Heart left ventricle (tissue), 16 donors: ENCODE results near the gene MCF2L. TPM values are rescaled to one million over a fixed set of nuclear protein-coding genes. Genes with fewer than 3 reads are reported as not detected.
"Not testable (repeated sequence)": the region's sequence is repeated elsewhere in the genome, so short reads cannot be mapped to it uniquely, and the experiment has no call there.

ENCODE experiments used
- ATAC-seq, 4 donors: fragments of 200-7000 bp; cut with Tn5 transposase; one replicate each; pipeline ENCODE4 v1.9.1; 2020 to 2022; ENCODE audit warnings: moderate library complexity in 4 of 4, mild to moderate bottlenecking in 3 of 4, moderate number of reproducible peaks in 1 of 4
- DNase-seq, 5 donors: peaks; one replicate each; pipeline ENCODE4 v3.0.0-alpha.2; 2020
- H3K27ac ChIP-seq, 12 donors: fragments of 200-600 bp; sonication (generic) in 4 of 12; one replicate each; pipeline versions ENCODE4 v1.5.0 to v1.8.0; 2016 to 2022; ENCODE audit warnings: mild to moderate bottlenecking in 2 of 12
- H3K27me3 ChIP-seq, 9 donors: fragments of 200-600 bp; sonication (generic) in 2 of 9; one replicate each; pipeline versions ENCODE4 v1.5.1 to v1.8.0; 2016 to 2022; ENCODE audit warnings: mild to moderate bottlenecking in 3 of 9
- H3K36me3 ChIP-seq, 9 donors: fragments of 200-600 bp; sonication (generic) in 2 of 9; one replicate each; pipeline versions ENCODE4 v1.5.0 to v1.8.0; 2018 to 2022; ENCODE audit warnings: mild to moderate bottlenecking in 2 of 9
- H3K4me1 ChIP-seq, 12 donors: fragments of 200-600 bp; sonication (generic) in 4 of 12; one replicate each; pipeline versions ENCODE4 v1.5.0 to v1.8.0; 2016 to 2022; ENCODE audit warnings: mild to moderate bottlenecking in 3 of 12
- H3K4me3 ChIP-seq, 12 donors: fragments of 200-600 bp; sonication (generic) in 4 of 12; one replicate each; pipeline versions ENCODE4 v1.5.0 to v1.8.0; 2017 to 2022; ENCODE audit warnings: mild to moderate bottlenecking in 9 of 12, moderate library complexity in 4 of 12
- H3K9me3 ChIP-seq, 12 donors: fragments of 200-600 bp; sonication (generic) in 4 of 12; one replicate each; pipeline versions ENCODE4 v1.5.0 to v1.8.0; 2016 to 2022; ENCODE audit warnings: mild to moderate bottlenecking in 1 of 12
- POLR2A ChIP-seq, 2 donors: fragments of 450-650 bp; IDR thresholded peaks; one replicate each; pipeline ENCODE4 v1.6.1; 2017; ENCODE audit warnings: antibody characterized with exemption in 2 of 2, mild to moderate bottlenecking in 2 of 2, moderate library complexity in 2 of 2
- WGBS, 4 donors: extraction: QIAGEN DNeasy Blood & Tissue Kit in 2 of 4; methylation state at CpG; one replicate each; pipeline versions ENCODE4 v1.1.5 to v1.1.7; 2013 to 2018; 5-methylcytosine and 5-hydroxymethylcytosine counted together
- intact Hi-C, 10 donors: fragments of 100-400 bp; cut with DNase I; formaldehyde crosslinking; loops; one replicate each; pipeline versions ENCODE4 v1.11.1 to v1.14.2; 2022
- polyA plus RNA-seq, 2 donors: library from polyadenylated mRNA; stranded (reverse); fragments of 200-250 nt; gene quantifications; one replicate each; pipeline ENCODE4 v1.2.3, GENCODE V29; 2013
- total RNA-seq, 9 donors: library from RNA; depleted of rRNA in 2 of 9; stranded (reverse); fragments of >200 nt in 2 of 9; fragmentation: NEBNext Ultra II Directional in 3 of 9; extraction: Animal tissue kit (Norgen Biotek cat#: 25700) in 3 of 9; gene quantifications; one replicate each; pipeline versions ENCODE4 v1.1.0 to v1.2.4, GENCODE V29; 2016 to 2023
- TF ChIP-seq, protein P1 (sequence below), 12 donors: fragments of 200-600 bp; sonication (generic) in 4 of 12; IDR thresholded peaks; one replicate each; pipeline versions ENCODE4 v1.5.0 to v1.8.0; 2018 to 2022; ENCODE audit warnings: antibody characterized with exemption in 12 of 12, mild to moderate bottlenecking in 5 of 12
- donor health status: ischemic (EF 13 %, LVEDD 7.1; RV severe dilation, severe dysfunction).
- donor health status: healthy with polysubstance abuse.
- donor health status: DM: no; HTN: yes; CAD: no.
- donor health status: DM: no; HTN: no; CAD: no.
- donor health status: ischemic (EF 25% LVEDD 6.9; RV normal size, moderate dysfunction).
- donor health status: ischemic (EF 25% LVEDD 5.7; RV mildly dilated, moderate dysfunction).
- donor health status: healthy.
- donor health status: DM: yes; HTN: yes; CAD: no.
- donor health status: ischemic (EF 35%, LVEDD 5.7; RV mildly dilated, moderate dysfunction).
- donor health status: nonischemic (EF 11% LVEDD 7.7; RV severe dilation, severe dysfunction).
- donor health status: DM: yes; HTN: yes; CAD: no.
- donor health status: PGD.
- donor health status: ischemic (EF 29% LVEDD 5.4; RV normal size, mild dysfunction).
- donor health status: nonischemic (EF 23%, LVEDD 6.1; RV moderate dilation, normal function).

MCF2L gene
- total and polyA plus RNA-seq, 11 donors: 26.0 to 61.0 (median 42.7) TPM

DNA sequence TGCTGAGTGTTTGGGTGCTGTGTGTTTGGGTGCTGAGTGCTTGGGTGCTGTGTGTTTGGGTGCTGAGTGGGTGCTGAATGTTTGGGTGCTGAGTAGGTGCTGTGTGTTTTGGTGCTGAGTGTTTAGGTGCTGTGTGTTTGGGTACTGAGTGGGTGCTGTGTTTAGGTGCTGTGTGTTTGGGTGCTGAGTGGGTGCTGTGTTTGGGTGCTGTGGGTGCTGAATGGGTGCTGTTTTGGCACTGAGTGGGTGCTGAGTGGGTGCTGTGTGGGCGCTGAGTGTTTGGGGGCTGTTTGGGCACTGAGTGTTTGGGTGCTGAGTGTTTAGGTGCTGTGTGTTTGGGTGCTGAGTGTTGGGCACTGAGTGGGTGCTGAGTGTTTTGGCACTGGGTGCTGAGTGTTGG is 88.1 kb downstream of the MCF2L start:
- DNase-seq (peak in 1 of 5 donors; percentile 25), ATAC-seq (no peak)
- intact Hi-C loops: no loop called here
- Histone ChIP-seq H3K27ac (no peak overlapping the region), H3K4me1 (peaks cover 0 to 7% (median 0%) of the 10 kb centered on the region in 12 donors), H3K27me3 (peaks cover 0 to 3% (median 0%) of the 10 kb centered on the region in 9 donors), H3K36me3 (peaks cover 0 to 16% (median 0%) of the 10 kb centered on the region in 9 donors), H3K4me3 (no peak overlapping the region), H3K9me3 (no peaks in the 10 kb centered on the region)
- TF ChIP-seq POLR2A (IDR thresholded peaks at IDR 0.05): no peak
- TF ChIP-seq, protein P1, sequence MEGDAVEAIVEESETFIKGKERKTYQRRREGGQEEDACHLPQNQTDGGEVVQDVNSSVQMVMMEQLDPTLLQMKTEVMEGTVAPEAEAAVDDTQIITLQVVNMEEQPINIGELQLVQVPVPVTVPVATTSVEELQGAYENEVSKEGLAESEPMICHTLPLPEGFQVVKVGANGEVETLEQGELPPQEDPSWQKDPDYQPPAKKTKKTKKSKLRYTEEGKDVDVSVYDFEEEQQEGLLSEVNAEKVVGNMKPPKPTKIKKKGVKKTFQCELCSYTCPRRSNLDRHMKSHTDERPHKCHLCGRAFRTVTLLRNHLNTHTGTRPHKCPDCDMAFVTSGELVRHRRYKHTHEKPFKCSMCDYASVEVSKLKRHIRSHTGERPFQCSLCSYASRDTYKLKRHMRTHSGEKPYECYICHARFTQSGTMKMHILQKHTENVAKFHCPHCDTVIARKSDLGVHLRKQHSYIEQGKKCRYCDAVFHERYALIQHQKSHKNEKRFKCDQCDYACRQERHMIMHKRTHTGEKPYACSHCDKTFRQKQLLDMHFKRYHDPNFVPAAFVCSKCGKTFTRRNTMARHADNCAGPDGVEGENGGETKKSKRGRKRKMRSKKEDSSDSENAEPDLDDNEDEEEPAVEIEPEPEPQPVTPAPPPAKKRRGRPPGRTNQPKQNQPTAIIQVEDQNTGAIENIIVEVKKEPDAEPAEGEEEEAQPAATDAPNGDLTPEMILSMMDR (IDR thresholded peaks at IDR 0.05): no peak
- 86 to 100% (median 95%) methylated on average over 1 of the region's 1 CpG for WGBS, 4 donors

DNA sequence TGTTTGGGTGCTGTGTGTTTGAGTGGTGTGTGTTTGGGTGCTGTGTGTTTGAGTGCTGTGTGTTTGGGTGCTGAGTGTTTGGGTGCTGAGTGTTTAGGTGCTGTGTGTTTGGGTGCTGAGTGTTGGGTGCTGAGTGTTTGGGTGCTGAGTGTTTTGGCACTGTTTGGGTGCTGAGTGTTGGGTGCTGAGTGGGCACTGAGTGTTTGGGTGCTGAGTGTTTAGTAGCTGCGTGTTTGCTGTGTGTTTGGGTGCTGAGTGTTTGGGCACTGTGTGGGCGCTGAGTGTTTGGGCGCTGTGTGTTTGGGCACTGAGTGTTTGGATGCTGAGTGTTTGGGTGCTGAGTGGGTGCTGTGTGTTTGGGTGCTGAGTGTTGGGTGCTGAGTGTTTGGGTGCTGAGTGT is 88.5 kb downstream of the MCF2L start:
- ATAC-seq, H3K4me3 ChIP-seq, H3K27me3 ChIP-seq, H3K27ac ChIP-seq, H3K9me3 ChIP-seq, intact Hi-C loops, H3K4me1 ChIP-seq: not testable (repeated sequence)
- peak in 1 of 5 donors; percentile 29 for DNase-seq
- WGBS, 4 donors: 94 to 98% (median 96%) methylated on average over 3 of the region's 3 CpGs
- H3K36me3 ChIP-seq: peaks cover 0 to 17% (median 0%) of the 10 kb centered on the region in 9 donors

DNA sequence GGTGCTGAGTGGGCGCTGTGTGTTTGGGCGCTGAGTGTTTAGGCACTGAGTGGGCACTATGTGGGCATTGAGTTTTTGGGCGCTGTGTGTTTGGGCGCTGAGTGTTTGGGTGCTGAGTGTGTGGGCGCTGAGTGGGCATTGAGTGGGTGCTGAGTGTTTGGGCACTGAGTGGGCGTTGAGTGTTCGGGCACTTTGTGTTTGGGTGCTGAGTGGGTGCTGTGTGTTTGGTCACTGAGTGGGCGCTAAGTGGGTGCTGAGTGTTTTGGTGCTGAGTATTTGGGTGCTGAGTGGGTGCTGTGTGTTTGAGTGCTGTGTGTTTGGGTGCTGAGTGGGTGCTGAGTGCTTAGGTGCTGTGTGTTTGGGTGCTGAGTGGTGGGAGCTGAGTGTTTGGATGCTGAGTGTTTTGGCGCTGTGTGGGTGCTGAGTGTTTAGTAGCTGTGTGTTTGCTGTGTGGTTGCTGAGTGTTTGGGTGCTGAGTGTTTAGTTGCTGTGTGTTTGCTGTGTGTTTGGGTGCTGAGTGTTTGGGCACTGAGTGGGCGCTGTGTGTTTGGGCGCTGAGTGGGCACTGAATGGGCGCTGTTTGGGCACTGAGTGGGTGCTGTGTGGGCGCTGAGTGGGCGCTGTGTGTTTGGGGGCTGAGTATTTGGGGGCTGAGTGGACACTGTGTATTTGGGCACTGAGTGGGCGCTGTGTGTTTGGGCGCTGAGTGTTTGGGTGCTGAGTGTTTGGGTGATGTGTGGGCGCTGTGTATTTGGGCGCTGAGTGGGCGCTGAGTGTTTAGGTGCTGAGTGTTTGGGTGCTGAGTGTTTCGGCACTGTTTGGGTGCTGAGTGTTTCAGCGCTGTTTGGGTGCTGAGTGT is 89.3 kb downstream of the MCF2L start:
- Histone ChIP-seq H3K27me3 (no peaks in the 10 kb centered on the region), H3K27ac (no peak overlapping the region), H3K36me3 (peaks cover 0 to 24% (median 0%) of the 10 kb centered on the region in 9 donors), H3K9me3 (no peaks in the 10 kb centered on the region), H3K4me1 (peaks cover 0 to 5% (median 0%) of the 10 kb centered on the region in 12 donors), H3K4me3 (no peak overlapping the region)
- 92 to 93% (median 93%) methylated on average over 21 of the region's 21 CpGs for WGBS, 4 donors
- intact Hi-C loops: no loop called here
- DNase-seq: peak in 2 of 5 donors; percentile 4 to 26
- no peak for ATAC-seq
- TF ChIP-seq, protein P1 (IDR thresholded peaks at IDR 0.05): no peak
- TF ChIP-seq POLR2A (IDR thresholded peaks at IDR 0.05): no peak

DNA sequence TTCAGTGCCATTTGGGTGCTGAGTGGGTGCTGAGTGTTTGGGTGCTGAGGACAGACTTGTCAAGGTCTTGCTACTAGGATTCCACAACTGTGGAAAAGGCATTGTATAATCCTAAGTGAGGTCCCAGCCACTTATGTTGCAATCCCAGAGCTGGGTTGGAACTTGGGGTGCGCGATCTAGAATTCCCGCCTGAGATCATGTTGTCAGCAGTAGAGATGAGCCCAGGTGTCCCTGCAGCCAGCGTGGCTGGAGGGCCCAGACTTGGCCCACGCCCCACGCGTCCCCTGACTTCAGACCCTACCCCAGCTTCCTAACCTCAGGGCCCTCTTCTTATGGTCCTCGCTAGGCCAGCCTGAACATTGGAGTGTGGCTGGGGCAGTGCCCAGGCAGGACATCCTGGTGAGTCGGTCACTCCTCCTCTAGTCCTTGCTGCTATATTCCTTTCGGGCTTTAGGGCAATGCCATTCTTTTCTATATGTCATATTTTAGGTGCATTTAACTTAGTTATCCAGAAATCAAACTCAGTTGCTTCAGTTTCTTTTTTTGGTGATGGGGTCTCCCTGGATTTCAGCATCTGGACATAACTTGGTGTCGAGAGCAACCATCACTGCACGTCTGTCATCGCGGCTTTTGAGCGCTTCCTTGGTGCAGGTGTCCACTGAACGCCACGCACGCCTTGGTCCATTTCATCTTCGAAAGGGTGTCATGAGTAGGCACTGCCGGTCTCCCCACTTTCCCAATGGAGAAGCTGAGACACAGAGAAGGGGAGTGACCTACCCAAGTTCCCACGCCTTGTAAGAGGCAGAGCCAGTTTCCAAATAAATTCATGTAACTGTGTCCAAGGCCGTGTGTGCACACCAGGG is 90.2 kb downstream of the MCF2L start:
- Histone ChIP-seq H3K4me3 (no peak overlapping the region), H3K27me3 (no peaks in the 10 kb centered on the region), H3K27ac (no peak overlapping the region), H3K36me3 (peaks cover 0 to 26% (median 0%) of the 10 kb centered on the region in 9 donors), H3K9me3 (no peaks in the 10 kb centered on the region), H3K4me1 (no peaks in the 10 kb centered on the region)
- DNase-seq (peak in 2 of 5 donors; percentile 13 to 57), ATAC-seq (peak in 1 of 4 donors; percentile 2)
- TF ChIP-seq, protein P1 (IDR thresholded peaks at IDR 0.05): no peak
- no peak for TF ChIP-seq POLR2A (IDR thresholded peaks at IDR 0.05)
- 91 to 94% (median 92%) methylated on average over 22 of the region's 22 CpGs for WGBS, 4 donors
- intact Hi-C loops: no loop called here
